ENCODE measurements around the gene F12.

DNA sequence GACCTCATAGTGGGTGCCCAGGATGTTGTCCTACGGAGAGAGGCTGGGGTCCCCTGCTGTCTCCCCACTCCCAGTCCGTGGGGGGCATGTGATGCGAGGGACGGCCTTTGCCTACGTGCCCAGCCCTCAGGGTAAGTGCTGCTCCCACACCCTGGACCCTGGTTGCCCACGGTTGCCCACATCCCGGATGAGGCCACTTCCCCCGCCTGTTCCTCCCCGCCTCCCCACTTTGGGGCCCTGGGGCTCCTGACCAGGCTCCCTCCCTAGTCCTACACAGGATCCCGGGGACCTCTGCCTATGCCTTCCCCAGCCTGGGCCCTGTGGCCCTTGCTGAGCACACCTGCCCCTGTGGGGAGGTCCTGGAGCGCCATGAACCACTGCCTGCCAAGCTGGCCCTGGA is 23.6 kb downstream of the F12 start:
- no peak for TF ChIP-seq POLR2A (IDR thresholded peaks at IDR 0.05)
- TF ChIP-seq EP300 (IDR thresholded peaks at IDR 0.05): no peak
- TF ChIP-seq, protein P1, sequence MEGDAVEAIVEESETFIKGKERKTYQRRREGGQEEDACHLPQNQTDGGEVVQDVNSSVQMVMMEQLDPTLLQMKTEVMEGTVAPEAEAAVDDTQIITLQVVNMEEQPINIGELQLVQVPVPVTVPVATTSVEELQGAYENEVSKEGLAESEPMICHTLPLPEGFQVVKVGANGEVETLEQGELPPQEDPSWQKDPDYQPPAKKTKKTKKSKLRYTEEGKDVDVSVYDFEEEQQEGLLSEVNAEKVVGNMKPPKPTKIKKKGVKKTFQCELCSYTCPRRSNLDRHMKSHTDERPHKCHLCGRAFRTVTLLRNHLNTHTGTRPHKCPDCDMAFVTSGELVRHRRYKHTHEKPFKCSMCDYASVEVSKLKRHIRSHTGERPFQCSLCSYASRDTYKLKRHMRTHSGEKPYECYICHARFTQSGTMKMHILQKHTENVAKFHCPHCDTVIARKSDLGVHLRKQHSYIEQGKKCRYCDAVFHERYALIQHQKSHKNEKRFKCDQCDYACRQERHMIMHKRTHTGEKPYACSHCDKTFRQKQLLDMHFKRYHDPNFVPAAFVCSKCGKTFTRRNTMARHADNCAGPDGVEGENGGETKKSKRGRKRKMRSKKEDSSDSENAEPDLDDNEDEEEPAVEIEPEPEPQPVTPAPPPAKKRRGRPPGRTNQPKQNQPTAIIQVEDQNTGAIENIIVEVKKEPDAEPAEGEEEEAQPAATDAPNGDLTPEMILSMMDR (IDR thresholded peaks at IDR 0.05): no peak
